Measurements from ENCODE around the gene CHD6. TPM values are rescaled to one million over a fixed set of nuclear protein-coding genes. Genes with fewer than 3 reads are reported as not detected.

Gene CHD6
- total RNA-seq, 6 experiments from 2014 or later = 9.3 to 24.1 (median 16.6) TPM

- H3K27ac ChIP-seq = no peak overlapping the region
Observed at GRCh38 chr20:41645372-41645771, 27.2 kb upstream of the CHD6 start.

GRCh38 chr20:41643504-41643938 is 25.3 kb upstream of the CHD6 start:
- WGBS (ENCODE audit: insufficient coverage, low coverage, low lambda C conversion rate, missing lambda C conversion rate) = 26% methylated on average over 3 of the region's 3 CpGs
- Histone ChIP-seq H3K4me1 (no peaks in the 10 kb centered on the region), H3K27ac (no peak overlapping the region), H3K36me3 (no peaks in the 10 kb centered on the region), H3K27me3 (no peaks in the 10 kb centered on the region), H3K9me3 (no peaks in the 10 kb centered on the region), H3K4me3 (no peak overlapping the region)
- ATAC-seq = no peak
- intact Hi-C loops (cut with DNase I) = no loop called here
- no peak for TF ChIP-seq POLR2A (IDR thresholded peaks at IDR 0.05)
- TF ChIP-seq CTCF (IDR thresholded peaks at IDR 0.05) = no peak
- no peak for DNase-seq

More at GRCh38 chr20:41645372-41645771, 27.2 kb upstream of the CHD6 start:
- Histone ChIP-seq H3K36me3 (no peaks in the 10 kb centered on the region), H3K4me1 (no peaks in the 10 kb centered on the region), H3K4me3 (no peak overlapping the region), H3K27me3 (no peaks in the 10 kb centered on the region), H3K9me3 (no peaks in the 10 kb centered on the region)
- TF ChIP-seq CTCF (IDR thresholded peaks at IDR 0.05) (no peak), POLR2A (IDR thresholded peaks at IDR 0.05) (no peak)
- no peak for ATAC-seq
- no peak for DNase-seq
- WGBS (ENCODE audit: insufficient coverage, low coverage, low lambda C conversion rate, missing lambda C conversion rate) = 62% methylated on average over 3 of the region's 3 CpGs
- intact Hi-C loops (cut with DNase I) = no loop called here

- H3K27me3 ChIP-seq = no peaks in the 10 kb centered on the region
- H3K27ac ChIP-seq = no peak overlapping the region
- no peaks in the 10 kb centered on the region for H3K36me3 ChIP-seq
- WGBS (ENCODE audit: insufficient coverage, low coverage, low lambda C conversion rate, missing lambda C conversion rate) = 34% methylated on average over 2 of the region's 2 CpGs
- no peaks in the 10 kb centered on the region for H3K4me1 ChIP-seq
- ATAC-seq (no peak), DNase-seq (no peak)
- no peaks in the 10 kb centered on the region for H3K9me3 ChIP-seq
- intact Hi-C loops (cut with DNase I) = no loop called here
- H3K4me3 ChIP-seq = no peak overlapping the region
- TF ChIP-seq POLR2A (IDR thresholded peaks at IDR 0.05) (no peak), CTCF (IDR thresholded peaks at IDR 0.05) (no peak)
Observed at GRCh38 chr20:41639630-41640029, 21.5 kb upstream of the CHD6 start.

GRCh38 chr20:41638456-41638855 is 20.3 kb upstream of the CHD6 start:
- Histone ChIP-seq H3K4me3 (no peak overlapping the region), H3K27ac (no peak overlapping the region), H3K9me3 (no peaks in the 10 kb centered on the region), H3K27me3 (no peaks in the 10 kb centered on the region), H3K36me3 (no peaks in the 10 kb centered on the region), H3K4me1 (no peaks in the 10 kb centered on the region)
- DNase-seq (no peak), ATAC-seq (no peak)
- intact Hi-C loops (cut with DNase I) = no loop called here
- TF ChIP-seq CTCF (IDR thresholded peaks at IDR 0.05) (no peak), POLR2A (IDR thresholded peaks at IDR 0.05) (no peak)
- WGBS (ENCODE audit: insufficient coverage, low coverage, low lambda C conversion rate, missing lambda C conversion rate) = 67% methylated on average over 1 of the region's 1 CpG

GRCh38 chr20:41635158-41635557 is 17.0 kb upstream of the CHD6 start:
- intact Hi-C loops (cut with DNase I) = no loop called here
- no peak for ATAC-seq
- Histone ChIP-seq H3K4me3 (no peak overlapping the region), H3K27ac (no peak overlapping the region), H3K4me1 (no peaks in the 10 kb centered on the region), H3K9me3 (no peaks in the 10 kb centered on the region), H3K36me3 (no peaks in the 10 kb centered on the region), H3K27me3 (no peaks in the 10 kb centered on the region)
- TF ChIP-seq POLR2A (IDR thresholded peaks at IDR 0.05) (no peak), CTCF (IDR thresholded peaks at IDR 0.05) (no peak)
- DNase-seq = no peak

All from right lobe of liver (tissue), 6 donors.